GM12878 (cell line): ENCODE results near the gene MOK. TPM values are rescaled to one million over a fixed set of nuclear protein-coding genes. Genes with fewer than 3 reads are reported as not detected.

Source experiments
- ATAC-seq: fragments of 200-7000 bp; cut with Tn5 transposase; 3 replicates; pipeline ENCODE4 v1.9.1; 2020; ENCODE audit warnings: mild to moderate bottlenecking, moderate library complexity
- BruUV-seq: library from RNA; stranded (reverse); fragments of 400-500 nt; replicated peaks from 2 replicates; lab custom pipeline; 2021; lab: Mats Ljungman, UMichigan
- CTCF ChIA-PET: fragments of 300-600 bp; sonication (Branson Sonifier 250); formaldehyde crosslinking; extraction: SDS; loops from one replicate; lab custom pipeline; 2021; ENCODE audit warnings: inconsistent platforms; lab: Yijun Ruan, JAX
- POLR2A ChIA-PET: fragments of 350-600 bp; formaldehyde crosslinking; extraction: SDS; loops from one replicate; lab custom pipeline; 2021; ENCODE audit warnings: inconsistent platforms; lab: Charles Lee
- RAD21 ChIA-PET: fragments of 300-600 bp; sonication (Branson Sonifier 250); formaldehyde crosslinking; loops from one replicate; lab custom pipeline; 2023; ENCODE audit warnings: antibody characterized with exemption; ENCODE audit not compliant: unreplicated experiment; lab: Charles Lee
- SMC1A ChIA-PET: fragments of 300-600 bp; sonication (Branson Sonifier 250); formaldehyde crosslinking; loops from one replicate; lab custom pipeline; 2023; ENCODE audit not compliant: unreplicated experiment, uncharacterized antibody; lab: Charles Lee
- DNase-seq: peaks from one replicate; pipeline ENCODE4 v3.0.0-alpha.2; 2011; ENCODE audit warnings: low read depth, low spot score
- FAIRE-seq: peaks from 3 replicates; lab custom pipeline; 2011; peaks lifted over from hg19 to GRCh38; lab: Jason Lieb, UNC
- H2AFZ ChIP-seq: 2 replicates; pipeline ENCODE4 v1.6.0; 2011; ENCODE audit warnings: low read depth, low read length, control low read depth; ENCODE audit not compliant: control insufficient read depth
- H3K27ac ChIP-seq: 2 replicates; pipeline ENCODE4 v1.5.1; 2011; ENCODE audit warnings: control low read depth; ENCODE audit not compliant: control insufficient read depth, insufficient read depth
- H3K27me3 ChIP-seq, 2 experiments: replicated peaks in 1 of 2; 2 replicates each; pipeline versions ENCODE4 v1.6.0 to v1.6.1; 2011; ENCODE audit warnings: low read length in 1 of 2; ENCODE audit not compliant: control insufficient read depth in 2 of 2, insufficient read depth in 2 of 2
- H3K36me3 ChIP-seq, 2 experiments: 2 replicates each; pipeline ENCODE4 v1.5.1; 2011; ENCODE audit warnings: low read length in 1 of 2; ENCODE audit not compliant: control insufficient read depth in 2 of 2, insufficient read depth in 2 of 2
- H3K4me1 ChIP-seq: 2 replicates; pipeline ENCODE4 v1.6.1; 2011; ENCODE audit warnings: mild to moderate bottlenecking, low read length, moderate library complexity, mixed read lengths; ENCODE audit not compliant: control insufficient read depth, insufficient read depth
- H3K4me2 ChIP-seq: 2 replicates; pipeline ENCODE4 v1.6.0; 2011; ENCODE audit warnings: control low read depth; ENCODE audit not compliant: control insufficient read depth, insufficient read depth
- H3K4me3 ChIP-seq: fragments of 200-600 bp; sonication (generic); 2 replicates; pipeline ENCODE4 v1.5.1; 2016
- H3K79me2 ChIP-seq: 2 replicates; pipeline ENCODE4 v1.6.0; 2011; ENCODE audit warnings: low read length; ENCODE audit not compliant: control insufficient read depth, insufficient read depth
- H3K9ac ChIP-seq: 2 replicates; pipeline ENCODE4 v1.8.0; 2011; ENCODE audit warnings: low read length, control low read depth, mixed read lengths; ENCODE audit not compliant: control insufficient read depth, insufficient read depth
- H3K9me3 ChIP-seq: replicated peaks from 3 replicates; pipeline ENCODE4 v1.5.1; 2011; ENCODE audit warnings: mild to moderate bottlenecking, low read length; ENCODE audit not compliant: control insufficient read depth, insufficient read depth
- H4K20me1 ChIP-seq: 2 replicates; pipeline ENCODE4 v1.6.0; 2011; ENCODE audit not compliant: control insufficient read depth, insufficient read depth
- BCLAF1 ChIP-seq: fragments of 450-650 bp; IDR thresholded peaks from 2 replicates; pipeline ENCODE4 v1.6.1; 2017; ENCODE audit warnings: antibody characterized with exemption, mild to moderate bottlenecking, moderate library complexity
- ETV6 ChIP-seq, 2 experiments: fragments of 450-650 bp in 1 of 2; IDR thresholded peaks in 1 of 2; conservative IDR thresholded peaks in 1 of 2; 2 replicates each; pipeline ENCODE4 v1.6.1; 2014; ENCODE audit warnings: antibody characterized with exemption in 1 of 2, borderline replicate concordance in 1 of 2, low read depth in 1 of 2, mild to moderate bottlenecking in 1 of 2, moderate library complexity in 1 of 2
- FOS ChIP-seq: IDR thresholded peaks from 3 replicates; pipeline ENCODE4 v1.6.1; 2011; ENCODE audit warnings: borderline replicate concordance; ENCODE audit not compliant: insufficient read length; ENCODE audit errors: extremely low read depth
- FOXM1 ChIP-seq: IDR thresholded peaks from 2 replicates; pipeline ENCODE4 v1.6.1; 2012; ENCODE audit warnings: low read depth, mild to moderate bottlenecking, inconsistent platforms, low read length, moderate library complexity
- HCFC1 ChIP-seq: fragments of 150-350 bp; IDR thresholded peaks from 2 replicates; pipeline ENCODE4 v1.6.1; 2014; ENCODE audit warnings: low read length
- HDGF ChIP-seq: fragments of 450-650 bp; IDR thresholded peaks from 2 replicates; pipeline ENCODE4 v1.6.1; 2016; ENCODE audit warnings: antibody characterized with exemption
- IRF4 ChIP-seq: IDR thresholded peaks from 2 replicates; pipeline ENCODE4 v1.6.1; 2011; ENCODE audit warnings: low read depth, low read length
- JUND ChIP-seq: IDR thresholded peaks from 2 replicates; pipeline ENCODE4 v1.6.1; 2012; ENCODE audit warnings: low read depth, mild to moderate bottlenecking, low read length, improper control_type of control experiment, moderate library complexity
- MYC ChIP-seq: IDR thresholded peaks from 2 replicates; pipeline ENCODE4 v1.6.1; 2011; ENCODE audit warnings: mild to moderate bottlenecking, low read length, moderate library complexity, inconsistent platforms; ENCODE audit not compliant: insufficient read depth, insufficient replicate concordance, insufficient read length, severe bottlenecking
- NBN ChIP-seq: fragments of 450-650 bp; IDR thresholded peaks from 2 replicates; pipeline ENCODE4 v1.6.1; 2016
- NFYB ChIP-seq: IDR thresholded peaks from 2 replicates; pipeline ENCODE4 v1.6.1; 2011; ENCODE audit warnings: low read depth, mild to moderate bottlenecking, low read length, improper control_type of control experiment, moderate library complexity; ENCODE audit not compliant: insufficient read depth
- NRF1 ChIP-seq: conservative IDR thresholded peaks from 2 replicates; pipeline ENCODE4 v1.6.1; 2011; ENCODE audit warnings: mild to moderate bottlenecking, low read depth, low read length, improper control_type of control experiment
- RELB ChIP-seq: fragments of 450-650 bp; IDR thresholded peaks from 2 replicates; pipeline ENCODE4 v1.6.1; 2017; ENCODE audit warnings: low read depth, mild to moderate bottlenecking, moderate library complexity
- SMAD1 ChIP-seq: fragments of 450-650 bp; IDR thresholded peaks from 2 replicates; pipeline ENCODE4 v1.6.1; 2018; ENCODE audit warnings: mild to moderate bottlenecking, low read depth; ENCODE audit not compliant: partially characterized antibody
- SRF ChIP-seq, 2 experiments: IDR thresholded peaks; 2 replicates each; pipeline ENCODE4 v1.6.1; 2011; ENCODE audit warnings: low read depth in 2 of 2, low read length in 2 of 2, mild to moderate bottlenecking in 1 of 2, moderate library complexity in 1 of 2
- YBX1 ChIP-seq: fragments of 450-650 bp; IDR thresholded peaks from 2 replicates; pipeline ENCODE4 v1.6.1; 2016; ENCODE audit warnings: antibody characterized with exemption
- ZNF622 ChIP-seq: fragments of 450-650 bp; IDR thresholded peaks from 2 replicates; pipeline ENCODE4 v1.6.1; 2017; ENCODE audit warnings: mild to moderate bottlenecking, inconsistent platforms
- WGBS: methylation state at CpG from one replicate; pipeline ENCODE4 v1.1.6; 2016; ENCODE audit warnings: low lambda C conversion rate; ENCODE audit not compliant: insufficient replicate concordance, insufficient coverage; ENCODE audit errors: missing lambda C conversion rate; 5-methylcytosine and 5-hydroxymethylcytosine counted together
- in situ Hi-C: fragments of 300-500 bp; cut with MboI; formaldehyde crosslinking; loops from 9 replicates; pipeline ENCODE4 v1.14.3; 2018; ENCODE audit warnings: mixed read lengths
- intact Hi-C: fragments of 100-400 bp; cut with micrococcal nuclease; formaldehyde crosslinking; loops from one replicate; pipeline ENCODE4 v1.14.2; 2022; ENCODE audit not compliant: unreplicated experiment
- polyA plus RNA-seq, 11 experiments: library from polyadenylated mRNA; depleted of rRNA in 4 of 11; unstranded in 6 of 11; stranded (reverse) in 5 of 11; fragments of >200 nt; fragmentation: Nextera tagmentation in 4 of 11; fragmentation: Illumina TruSeq in 1 of 11; extraction: Ambion mirVana in 4 of 11; extraction: Trizol in 1 of 11; gene quantifications; 1 replicate in 1 of 11; 2 replicates in 10 of 11; pipeline versions ENCODE4 v1.2.1 to v1.2.3, GENCODE V29; 2011 to 2016; ENCODE audit warnings: inconsistent platforms in 2 of 11, missing spikeins in 2 of 11, low read depth in 1 of 11
- total RNA-seq, 4 experiments: library from RNA; depleted of rRNA in 3 of 4; stranded (reverse); fragments of >200 nt in 3 of 4; fragmentation: Illumina TruSeq in 1 of 4; extraction: Trizol in 1 of 4; gene quantifications; 2 replicates each; pipeline versions ENCODE4 v1.2.1 to v1.2.3, GENCODE V29; 2013 to 2021
- TF ChIP-seq, protein P1 (sequence below): IDR thresholded peaks from 2 replicates; pipeline ENCODE4 v1.6.1; 2011; ENCODE audit warnings: low read depth, mild to moderate bottlenecking, low read length, moderate library complexity, borderline replicate concordance; ENCODE audit errors: extremely low read depth

Gene MOK
- total and polyA plus RNA-seq, 10 of the 15 experiments (the other 5 are each of a cell fraction or from before 2014, with no cell fraction given) = 0.10 to 3.0 (median 1.4) TPM

- H3K9ac ChIP-seq = no peak overlapping the region
- TF ChIP-seq MYC (no peak), HCFC1 (no peak), ETV6 (conservative IDR thresholded peaks at IDR 0.05 in 1 of 2, IDR thresholded peaks at IDR 0.05 in 1 of 2; ENCODE audit: borderline replicate concordance in 1 of 2, low read depth in 1 of 2) (no peak), SRF (IDR thresholded peaks at IDR 0.05; ENCODE audit: low read depth in 2 of 2, low read length in 2 of 2) (no peak), RELB (no peak), NRF1 (no peak), NBN (no peak), FOS (no peak), HDGF (no peak), ZNF622 (no peak), FOXM1 (no peak), YBX1 (no peak), IRF4 (no peak), SMAD1 (no peak), JUND (no peak), NFYB (no peak), BCLAF1 (no peak)
- TF ChIP-seq, protein P1, sequence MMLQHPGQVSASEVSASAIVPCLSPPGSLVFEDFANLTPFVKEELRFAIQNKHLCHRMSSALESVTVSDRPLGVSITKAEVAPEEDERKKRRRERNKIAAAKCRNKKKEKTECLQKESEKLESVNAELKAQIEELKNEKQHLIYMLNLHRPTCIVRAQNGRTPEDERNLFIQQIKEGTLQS = no peak
- BruUV-seq = no TSS peak
- no peak for FAIRE-seq
- no peaks in the 10 kb centered on the region for H3K4me1 ChIP-seq
- no peak overlapping the region for H3K4me3 ChIP-seq
- DNase-seq = no peak
- no peaks in the 10 kb centered on the region for H3K9me3 ChIP-seq
- no peaks in the 10 kb centered on the region for H3K27me3 ChIP-seq
- 45% methylated on average over 7 of the region's 7 CpGs for WGBS
- ATAC-seq = no peak
- no peak overlapping the region for H3K4me2 ChIP-seq
- in situ Hi-C loops = no loop called here
- no peak overlapping the region for H2AFZ ChIP-seq
- no peaks in the 10 kb centered on the region for H3K36me3 ChIP-seq
- RAD21 ChIA-PET = no interaction called here
- SMC1A ChIA-PET = no interaction called here
- intact Hi-C loops = no loop called here
- POLR2A ChIA-PET = no interaction called here
- H3K27ac ChIP-seq = no peak overlapping the region
- H3K79me2 ChIP-seq = no peaks in the 10 kb centered on the region
- CTCF ChIA-PET = no interaction called here
- no peaks in the 10 kb centered on the region for H4K20me1 ChIP-seq
Observed at GRCh38 chr14:102277874-102278630, 26.9 kb downstream of the MOK start.
